Superior temporal gyrus (tissue), 1 donor: ENCODE results near the gene DMKN.

ENCODE experiments used
- DNase-seq: peaks from one replicate; pipeline ENCODE4 v3.0.0-alpha.2; 2016; ENCODE audit errors: extremely low spot score

DMKN gene

DNA sequence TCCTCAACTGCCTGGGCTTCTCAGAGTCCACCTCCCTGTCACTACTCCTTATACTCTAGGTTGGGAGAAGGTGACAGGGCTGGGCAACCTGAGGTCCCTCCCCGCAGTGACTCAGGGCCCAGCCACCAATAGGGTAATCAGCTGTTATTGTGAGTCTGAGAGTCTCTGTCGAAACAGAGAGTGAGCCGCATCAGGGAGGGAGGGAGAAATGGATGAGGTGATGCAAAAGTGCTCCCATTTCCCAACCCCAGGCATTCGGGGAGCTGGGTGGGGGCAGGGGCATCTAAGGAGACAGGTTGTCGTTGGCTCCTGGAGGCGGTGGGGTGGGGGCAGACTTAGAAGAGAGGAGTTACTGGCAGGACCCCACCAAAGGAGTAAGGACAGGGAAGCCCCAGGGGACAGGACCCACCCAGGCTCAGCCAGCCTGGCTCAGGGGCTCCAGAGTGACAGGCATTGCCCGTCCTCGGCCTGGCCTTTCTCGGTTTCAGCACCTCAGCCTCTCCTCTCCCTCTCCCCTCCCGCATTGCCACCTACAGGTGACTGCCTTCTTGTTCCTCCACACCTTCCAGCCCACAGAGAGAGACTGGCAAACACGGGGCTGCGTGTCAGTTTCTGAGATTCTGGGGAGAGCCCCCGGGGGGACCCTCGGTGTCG, at the start of gene DMKN:
DMKN (minus strand) TSS at position 22 of the 654 bp plus-strand sequence. CDS start 174 bp downstream, outside the sequence.
- DNase-seq: no peak

DNA sequence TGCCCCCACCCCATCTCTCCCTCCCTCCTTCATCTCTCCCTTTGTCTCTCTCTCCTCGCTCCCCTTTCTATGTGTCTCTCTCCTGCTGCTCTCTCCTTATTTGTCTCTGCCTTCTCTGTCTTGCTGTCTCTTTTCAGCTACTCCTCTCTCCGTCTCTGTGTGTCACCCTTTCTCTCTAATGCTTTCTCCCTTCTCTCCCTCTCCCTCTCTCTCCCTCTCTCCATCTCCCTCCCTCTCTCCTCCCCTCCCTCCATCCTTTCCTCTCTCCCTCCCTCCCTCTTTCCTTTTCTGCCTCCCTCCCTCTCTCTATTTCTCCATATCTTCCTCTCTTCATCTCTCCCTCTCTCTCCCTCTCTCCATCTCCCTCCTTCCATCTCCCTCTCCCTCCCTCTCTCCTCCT, 49.3 kb upstream of the DMKN start:
- no peak for DNase-seq

DNA sequence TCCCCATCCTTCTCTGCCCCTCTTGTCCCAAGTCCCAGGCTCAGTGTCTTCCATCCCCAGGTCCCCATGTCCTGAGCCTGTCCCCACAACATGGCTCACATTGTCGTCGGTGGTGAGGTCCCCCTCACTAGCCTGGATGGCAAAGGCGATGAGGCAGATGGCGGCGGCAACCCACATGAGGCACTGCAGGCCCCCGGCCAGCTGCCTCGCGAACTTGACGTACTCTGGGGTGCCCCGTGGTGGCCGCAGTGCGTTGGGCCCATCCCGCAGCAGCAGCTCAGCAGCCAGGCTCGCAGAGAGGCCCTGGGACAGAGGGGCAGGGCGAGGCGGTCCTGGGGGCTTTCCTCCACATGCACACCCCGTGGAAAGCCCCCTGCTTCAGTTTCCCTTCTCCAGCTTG, 48.9 kb upstream of the DMKN start:
- no peak for DNase-seq

GRCh38 chr19:35561436-35561835, 48.0 kb upstream of the DMKN start:
- no peak for DNase-seq

- no peak for DNase-seq
Measured at GRCh38 chr19:35560677-35561076, 47.2 kb upstream of the DMKN start.

DNA sequence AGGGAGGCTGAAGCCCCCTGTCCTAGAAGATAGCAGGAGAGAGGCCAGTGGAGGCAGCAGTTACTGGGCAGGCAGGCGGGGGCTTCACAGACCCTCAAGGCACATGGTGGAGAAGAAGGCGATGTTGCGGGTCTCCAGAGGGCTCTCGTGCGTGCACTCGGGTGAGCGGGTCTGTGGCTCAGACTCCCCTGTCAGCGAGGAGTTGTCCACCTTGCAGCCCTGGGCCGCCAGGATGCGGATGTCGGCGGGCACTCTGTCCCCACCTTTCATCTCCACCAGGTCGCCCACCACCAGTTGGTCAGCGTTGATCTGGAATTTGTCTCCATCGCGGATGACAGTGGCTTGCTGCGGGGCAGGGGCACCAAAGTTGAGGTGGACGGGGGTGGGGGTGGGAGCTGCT, 46.8 kb upstream of the DMKN start:
- no peak for DNase-seq

GRCh38 chr19:35559781-35560180, 46.3 kb upstream of the DMKN start:
- no peak for DNase-seq

DNA sequence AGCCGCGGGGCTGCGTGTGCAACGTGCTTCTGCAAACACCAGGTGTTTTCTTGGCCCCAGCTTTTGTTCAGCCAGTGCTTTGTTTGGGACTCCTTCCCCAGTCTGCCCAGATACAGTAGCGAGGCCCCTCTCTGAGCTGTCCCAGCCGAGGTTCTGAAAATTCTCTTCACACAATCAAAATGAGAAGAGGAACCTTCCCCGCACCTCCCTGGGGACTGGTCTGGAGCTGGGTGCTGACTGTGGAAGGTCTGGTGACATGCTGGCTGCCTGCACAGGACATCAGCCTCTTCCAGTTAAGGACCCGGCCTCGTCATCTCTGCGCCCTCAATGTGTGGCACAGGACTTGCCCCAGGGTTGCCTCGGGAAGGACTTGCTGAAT, 45.8 kb upstream of the DMKN start:
- DNase-seq: no peak

DNA sequence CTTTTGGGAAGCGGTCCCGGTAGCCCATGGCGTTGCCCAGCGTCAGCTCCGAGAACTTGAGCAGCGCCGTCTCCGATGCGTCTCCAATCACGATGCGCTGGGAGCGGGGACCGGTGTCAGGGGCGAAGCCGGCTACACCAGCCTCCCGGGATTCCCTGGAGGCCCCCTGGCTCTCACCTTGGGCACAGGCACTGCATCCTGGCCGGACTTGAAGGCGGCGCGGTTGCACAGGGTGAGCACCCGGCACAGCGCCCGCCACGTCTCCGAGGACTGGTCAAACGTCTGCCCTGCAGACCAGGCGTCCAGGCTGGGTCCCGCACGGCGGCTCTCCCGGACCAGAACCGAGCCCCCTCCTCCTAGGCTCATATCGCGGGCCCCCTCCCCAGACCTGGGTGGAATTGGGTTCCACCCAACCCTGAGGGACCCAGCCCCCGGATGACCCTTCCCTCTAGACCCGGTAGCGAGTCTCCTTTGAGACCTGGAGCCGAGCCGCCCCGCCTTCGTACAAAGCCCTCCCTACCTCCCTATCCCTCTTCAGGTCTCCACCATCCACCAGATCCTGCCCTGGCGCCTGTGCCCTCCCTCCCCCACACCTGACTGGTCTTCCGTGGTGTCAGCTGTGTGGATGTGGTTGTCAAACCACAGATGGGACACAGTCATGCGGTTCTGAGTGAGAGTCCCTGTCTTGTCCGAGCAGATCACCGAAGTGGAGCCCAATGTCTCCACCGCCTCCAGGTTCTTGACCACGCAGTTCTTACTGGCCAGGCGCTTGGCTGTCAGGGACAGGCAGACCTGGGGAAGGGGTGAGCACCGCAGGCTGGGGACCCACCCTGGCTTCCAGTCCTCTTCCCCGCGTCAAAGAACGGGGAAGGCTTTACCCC, 45.2 kb upstream of the DMKN start:
- DNase-seq: no peak

DNA sequence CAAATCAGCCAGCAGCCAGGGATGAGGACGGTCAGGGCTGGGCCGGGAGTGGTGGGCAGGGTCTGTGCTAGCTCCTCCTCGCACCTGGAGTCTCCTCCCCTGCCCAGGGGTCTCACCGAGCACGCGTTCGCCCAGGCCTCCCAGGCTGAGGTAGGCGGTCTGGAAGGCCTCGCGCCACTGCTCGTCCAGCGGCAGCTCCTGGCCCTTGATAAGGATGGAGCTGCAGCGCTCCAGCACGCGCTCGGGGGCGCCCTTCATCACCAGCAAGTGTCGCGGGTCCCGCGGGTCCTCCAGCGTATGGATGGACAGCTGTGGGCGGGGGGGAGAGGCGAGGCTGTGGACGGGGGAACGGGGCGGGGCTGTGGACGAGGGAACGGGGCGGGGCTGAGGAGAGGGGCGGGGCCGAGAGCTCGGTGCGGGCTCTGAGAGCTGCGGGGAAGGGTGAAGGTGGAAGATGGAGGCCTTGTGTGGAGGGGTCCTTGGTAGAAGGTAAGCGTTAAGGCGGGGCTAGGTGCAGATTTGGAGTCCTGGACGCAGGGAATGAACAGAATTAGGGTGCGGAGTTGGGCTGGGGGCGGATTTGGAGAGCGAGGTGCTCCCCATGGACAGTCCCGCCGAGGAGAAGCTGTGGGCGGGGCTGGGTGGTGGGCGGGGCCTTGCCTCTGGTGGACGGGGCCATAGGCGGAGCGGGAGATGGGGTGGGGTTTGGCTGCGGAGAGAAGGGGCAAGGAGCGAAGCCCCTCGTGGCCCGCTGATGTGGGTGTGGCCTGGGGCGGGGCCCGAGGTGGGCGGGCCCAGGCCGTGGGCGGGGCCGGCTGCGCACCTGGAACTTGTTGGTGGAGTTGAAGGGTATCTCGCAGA, 44.3 kb upstream of the DMKN start:
- DNase-seq: no peak

DNA sequence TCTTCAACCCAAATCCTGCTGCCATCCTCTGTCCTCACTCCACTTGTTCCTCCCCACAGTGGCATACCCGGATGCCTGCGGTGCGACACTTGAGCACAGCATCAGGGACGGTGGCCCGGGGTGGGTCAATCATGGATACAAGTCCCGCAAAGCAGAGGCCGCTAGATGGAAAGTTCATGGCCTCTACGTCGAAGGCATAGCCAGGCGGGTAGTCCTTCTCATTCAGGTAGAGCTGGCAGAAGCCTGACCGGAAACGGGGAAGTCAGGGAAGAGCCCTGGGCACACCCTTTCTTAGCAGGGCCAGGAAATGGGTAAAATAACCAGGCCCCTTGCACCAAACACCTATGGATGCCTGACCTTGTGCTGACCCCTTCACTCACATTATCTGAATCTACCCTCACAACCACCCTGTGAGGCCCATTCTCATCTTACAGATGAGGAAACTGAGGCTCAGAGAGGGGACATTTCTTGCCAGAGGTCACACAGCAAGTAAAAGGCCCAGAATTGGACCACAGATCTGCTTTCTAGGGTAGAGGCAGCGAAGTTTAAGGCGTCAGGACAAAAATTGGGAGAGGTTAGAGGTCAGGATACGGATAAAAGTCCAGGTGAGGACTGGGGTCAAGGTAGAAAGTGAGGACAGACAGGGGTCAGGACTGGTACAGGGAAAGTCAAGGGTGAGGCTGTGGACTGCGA, 43.5 kb upstream of the DMKN start:
- DNase-seq: no peak

DNA sequence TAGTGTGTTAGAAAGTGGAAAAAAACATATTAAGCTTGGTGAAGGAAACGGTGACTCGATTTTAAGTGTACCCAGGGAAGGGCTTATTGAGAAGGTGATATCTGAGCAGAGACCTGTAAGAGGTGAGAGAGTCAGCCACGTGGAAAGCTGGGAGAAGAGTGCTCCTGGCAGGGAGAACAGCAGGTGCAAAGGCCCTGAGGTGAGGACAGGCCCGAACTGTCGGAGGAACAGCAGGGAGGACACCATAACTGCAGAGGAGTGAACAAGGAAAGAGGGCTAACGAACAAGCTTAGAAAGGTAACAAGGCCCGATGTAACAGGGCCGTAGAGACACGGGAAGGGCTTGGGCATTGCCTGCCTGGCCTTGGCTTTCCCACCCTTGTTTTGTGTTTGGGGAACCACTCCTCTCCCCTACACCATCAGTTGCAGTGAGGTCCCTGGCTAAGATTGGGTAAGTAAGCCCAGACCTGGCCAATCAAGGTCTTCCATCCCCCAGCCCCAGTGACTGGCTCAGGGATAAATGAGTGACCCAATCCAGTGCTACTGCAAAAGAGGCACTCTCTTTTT, 42.7 kb upstream of the DMKN start:
- no peak for DNase-seq

- DNase-seq: no peak
Measured at GRCh38 chr19:35555301-35556005, 42.0 kb upstream of the DMKN start.

DNA sequence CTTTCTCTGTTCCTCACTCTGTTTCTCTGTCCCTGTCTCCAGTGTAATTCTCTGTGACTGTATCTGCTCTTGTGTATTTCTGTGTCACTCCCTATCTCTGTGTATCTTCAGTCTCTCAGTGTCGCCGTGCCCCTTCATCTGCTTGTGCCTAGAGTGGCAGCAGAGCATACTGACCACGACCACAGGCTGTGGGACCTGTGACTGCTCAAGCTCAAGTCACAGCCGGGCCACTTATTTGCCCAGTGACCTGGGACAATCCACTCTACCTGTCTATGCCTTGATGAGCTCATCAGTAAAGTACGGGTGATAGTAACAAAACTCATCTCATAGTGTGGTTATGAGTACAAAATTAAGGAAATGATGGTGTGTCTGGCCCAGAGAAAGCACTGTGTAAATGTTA, 40.6 kb upstream of the DMKN start:
- DNase-seq: no peak

DNA sequence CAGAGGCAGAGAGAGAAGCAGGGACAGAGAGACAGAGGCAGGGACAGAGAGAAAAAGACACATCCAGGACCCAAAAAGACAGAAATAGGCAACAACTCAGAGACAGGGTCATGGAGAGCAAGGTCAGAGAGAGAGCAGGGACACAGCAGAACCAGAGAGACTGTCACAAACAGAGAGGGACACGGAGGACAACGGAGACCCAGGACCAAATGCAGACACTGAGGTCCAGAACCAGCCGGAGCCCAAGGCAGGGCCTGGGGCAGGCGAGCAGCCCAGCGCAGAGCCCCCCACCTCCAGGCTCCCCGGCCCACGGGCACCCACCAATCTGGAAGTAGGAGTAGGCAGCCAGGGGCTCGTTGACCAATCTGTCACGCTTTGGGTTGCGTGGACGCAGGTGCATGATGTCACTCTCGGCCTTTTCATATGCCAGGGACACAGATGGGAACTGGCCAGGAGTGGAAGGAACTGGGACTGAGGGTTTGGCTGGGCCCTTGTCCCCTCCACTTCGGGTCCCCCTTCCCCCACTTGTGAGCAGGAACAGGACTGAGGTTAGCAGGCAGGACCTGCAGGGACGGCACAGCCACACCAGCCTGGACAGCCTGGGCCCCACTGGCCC, 40.0 kb upstream of the DMKN start:
- DNase-seq: no peak

- DNase-seq: no peak
Measured at GRCh38 chr19:35552534-35553384, 39.3 kb upstream of the DMKN start.

- no peak for DNase-seq
Measured at GRCh38 chr19:35551091-35551810, 37.8 kb upstream of the DMKN start.

DNA sequence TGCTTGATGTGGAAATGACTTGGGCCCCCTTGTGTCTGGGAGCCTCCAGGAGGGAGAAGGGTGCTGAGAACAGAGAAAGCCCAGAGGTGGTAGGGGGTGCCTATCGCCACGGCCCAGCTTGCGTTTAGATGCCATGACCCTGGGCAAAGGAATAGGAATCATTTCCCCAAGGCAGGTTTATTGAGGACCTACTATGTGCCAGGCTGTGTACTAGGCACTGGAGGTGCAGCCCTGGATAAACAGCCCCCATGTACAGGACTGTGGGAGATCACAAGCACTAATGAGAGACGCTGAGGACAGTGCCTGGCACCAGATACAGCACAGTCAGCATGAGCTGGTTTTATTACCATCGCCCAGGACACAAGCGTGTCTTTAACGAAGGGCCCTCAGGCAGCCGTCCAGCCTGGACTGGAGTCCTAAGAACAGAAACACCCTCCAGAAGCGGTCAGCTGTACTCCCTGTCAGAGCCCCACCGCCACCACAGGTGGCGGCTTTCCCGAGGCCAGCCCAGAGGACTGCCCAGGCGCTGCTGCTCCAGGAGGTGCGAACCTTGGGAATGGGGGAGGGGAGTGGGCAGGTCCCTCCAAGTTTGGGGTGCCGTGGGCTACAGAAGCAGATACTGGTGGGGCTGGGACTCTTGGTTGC, 36.6 kb upstream of the DMKN start:
- no peak for DNase-seq
